ENCODE data around the gene PHF24.

DNA sequence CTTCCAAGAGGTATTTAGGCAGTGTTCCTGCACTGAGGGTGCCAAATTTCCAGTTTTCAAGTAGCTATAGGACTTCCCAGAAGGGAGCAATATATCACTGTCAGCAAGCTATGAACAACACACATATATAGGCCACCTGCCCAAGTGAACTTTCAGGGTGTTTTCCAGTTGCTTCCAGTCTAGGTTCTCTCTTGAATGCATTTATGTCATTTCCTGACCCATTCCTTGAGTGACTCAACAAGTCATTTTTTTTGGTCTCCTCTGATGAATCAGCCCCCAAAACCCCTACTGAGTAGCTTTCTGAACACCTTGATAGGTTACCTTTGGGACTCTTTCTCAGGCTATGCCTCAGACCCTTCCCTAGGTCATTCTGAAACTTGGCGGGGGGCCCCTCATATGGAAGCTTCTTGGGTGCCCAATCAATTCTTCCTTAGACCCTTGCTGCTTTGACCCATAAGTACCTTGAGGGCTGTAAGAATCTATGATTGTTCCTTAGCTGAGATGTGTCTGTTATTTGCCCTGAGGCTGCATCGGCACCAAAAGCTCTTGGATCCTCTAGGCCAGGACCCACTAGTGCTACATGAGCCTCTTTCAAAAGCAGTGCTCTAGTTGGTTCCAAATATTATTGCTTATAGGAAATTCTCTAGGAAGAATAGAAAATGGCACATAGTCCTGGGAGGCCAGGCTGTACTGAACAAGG is 43.9 kb downstream of the PHF24 start:
- TF ChIP-seq, protein P1, sequence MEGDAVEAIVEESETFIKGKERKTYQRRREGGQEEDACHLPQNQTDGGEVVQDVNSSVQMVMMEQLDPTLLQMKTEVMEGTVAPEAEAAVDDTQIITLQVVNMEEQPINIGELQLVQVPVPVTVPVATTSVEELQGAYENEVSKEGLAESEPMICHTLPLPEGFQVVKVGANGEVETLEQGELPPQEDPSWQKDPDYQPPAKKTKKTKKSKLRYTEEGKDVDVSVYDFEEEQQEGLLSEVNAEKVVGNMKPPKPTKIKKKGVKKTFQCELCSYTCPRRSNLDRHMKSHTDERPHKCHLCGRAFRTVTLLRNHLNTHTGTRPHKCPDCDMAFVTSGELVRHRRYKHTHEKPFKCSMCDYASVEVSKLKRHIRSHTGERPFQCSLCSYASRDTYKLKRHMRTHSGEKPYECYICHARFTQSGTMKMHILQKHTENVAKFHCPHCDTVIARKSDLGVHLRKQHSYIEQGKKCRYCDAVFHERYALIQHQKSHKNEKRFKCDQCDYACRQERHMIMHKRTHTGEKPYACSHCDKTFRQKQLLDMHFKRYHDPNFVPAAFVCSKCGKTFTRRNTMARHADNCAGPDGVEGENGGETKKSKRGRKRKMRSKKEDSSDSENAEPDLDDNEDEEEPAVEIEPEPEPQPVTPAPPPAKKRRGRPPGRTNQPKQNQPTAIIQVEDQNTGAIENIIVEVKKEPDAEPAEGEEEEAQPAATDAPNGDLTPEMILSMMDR (conservative IDR thresholded peaks at IDR 0.05; ENCODE audit: low read length), result no peak
- TF ChIP-seq EZH2phosphoT487 (IDR thresholded peaks at IDR 0.05; ENCODE audit: borderline replicate concordance), result no peak
